ENCODE data around the gene TMEM11.

TMEM11 gene

GRCh38 chr17:21183468-21183867 lies 30.5 kb downstream of the TMEM11 start:
- peaks cover 2% of the 10 kb centered on the region for H3K36me3 ChIP-seq (ENCODE audit: control insufficient read depth, insufficient read depth, low read length)

GRCh38 chr17:21177854-21178600 lies 35.9 kb downstream of the TMEM11 start:
- Histone ChIP-seq H2BK5ac (ENCODE audit: low read length) (no peak overlapping the region), H3K9ac (ENCODE audit: low read length) (no peak overlapping the region), H2AK5ac (ENCODE audit: low read length) (no peak overlapping the region), H3K18ac (ENCODE audit: low read length) (no peak overlapping the region), H3K79me2 (ENCODE audit: control insufficient read depth, insufficient read depth, low read length) (no peaks in the 10 kb centered on the region), H3K27ac (ENCODE audit: low read depth, low read length) (no peak overlapping the region), H4K8ac (ENCODE audit: low read depth, low read length) (no peak overlapping the region), H2BK15ac (replicated peaks; ENCODE audit: low read depth) (no peak overlapping the region), H3K23ac (ENCODE audit: low read length) (no peak overlapping the region), H3K79me1 (ENCODE audit: low read length) (no peaks in the 10 kb centered on the region), H3K4me2 (ENCODE audit: low read length) (no peak overlapping the region), H3K27me3 (ENCODE audit: insufficient read depth, low read length, poor library complexity) (no peaks in the 10 kb centered on the region), H3K4me3 (ENCODE audit: low read length) (no peak overlapping the region), H3K4me1 (ENCODE audit: control insufficient read depth, low read depth, low read length) (no peaks in the 10 kb centered on the region), H3K4ac (ENCODE audit: low read depth, low read length) (no peak overlapping the region), H4K5ac (ENCODE audit: low read length) (no peak overlapping the region), H3K36me3 (ENCODE audit: control insufficient read depth, insufficient read depth, low read length) (no peaks in the 10 kb centered on the region), H2BK120ac (ENCODE audit: low read depth, low read length) (no peak overlapping the region), H3K56ac (ENCODE audit: low read length) (no peak overlapping the region)
- no CpG with 5 or more reads among the region's 13 CpGs for WGBS (ENCODE audit: extremely low coverage, insufficient coverage, low lambda C conversion rate)
- no peak for DNase-seq

More at GRCh38 chr17:21183468-21183867, 30.5 kb downstream of the TMEM11 start:
- no peak overlapping the region for H3K9ac ChIP-seq (ENCODE audit: low read length)
- no peak overlapping the region for H2BK15ac ChIP-seq (replicated peaks; ENCODE audit: low read depth)
- no peak overlapping the region for H2AK5ac ChIP-seq (ENCODE audit: low read length)
- H3K79me2 ChIP-seq (ENCODE audit: control insufficient read depth, insufficient read depth, low read length): no peaks in the 10 kb centered on the region
- H4K5ac ChIP-seq (ENCODE audit: low read length): no peak overlapping the region
- H3K23ac ChIP-seq (ENCODE audit: low read length): no peak overlapping the region
- no CpG with 5 or more reads among the region's 5 CpGs for WGBS (ENCODE audit: extremely low coverage, insufficient coverage, low lambda C conversion rate)
- H2BK5ac ChIP-seq (ENCODE audit: low read length): no peak overlapping the region
- H4K8ac ChIP-seq (ENCODE audit: low read depth, low read length): no peak overlapping the region
- no peak overlapping the region for H2BK120ac ChIP-seq (ENCODE audit: low read depth, low read length)
- no peak overlapping the region for H3K4me3 ChIP-seq (ENCODE audit: low read length)
- H3K56ac ChIP-seq (ENCODE audit: low read length): no peak overlapping the region
- DNase-seq: no peak
- H3K4me2 ChIP-seq (ENCODE audit: low read length): no peak overlapping the region
- H3K4me1 ChIP-seq (ENCODE audit: control insufficient read depth, low read depth, low read length): no peaks in the 10 kb centered on the region
- no peak overlapping the region for H3K27ac ChIP-seq (ENCODE audit: low read depth, low read length)
- no peaks in the 10 kb centered on the region for H3K27me3 ChIP-seq (ENCODE audit: insufficient read depth, low read length, poor library complexity)
- peaks cover 1% of the 10 kb centered on the region for H3K79me1 ChIP-seq (ENCODE audit: low read length)
- no peak overlapping the region for H3K4ac ChIP-seq (ENCODE audit: low read depth, low read length)
- no peak overlapping the region for H3K18ac ChIP-seq (ENCODE audit: low read length)

GRCh38 chr17:21177401-21177800 lies 36.6 kb downstream of the TMEM11 start:
- Histone ChIP-seq H2BK5ac (ENCODE audit: low read length) (no peak overlapping the region), H3K79me1 (ENCODE audit: low read length) (no peaks in the 10 kb centered on the region), H3K4me3 (ENCODE audit: low read length) (no peak overlapping the region), H3K79me2 (ENCODE audit: control insufficient read depth, insufficient read depth, low read length) (no peaks in the 10 kb centered on the region), H2AK5ac (ENCODE audit: low read length) (no peak overlapping the region), H4K5ac (ENCODE audit: low read length) (no peak overlapping the region), H2BK120ac (ENCODE audit: low read depth, low read length) (no peak overlapping the region), H3K27ac (ENCODE audit: low read depth, low read length) (no peak overlapping the region), H3K4ac (ENCODE audit: low read depth, low read length) (no peak overlapping the region), H4K8ac (ENCODE audit: low read depth, low read length) (no peak overlapping the region), H3K4me2 (ENCODE audit: low read length) (no peak overlapping the region), H2BK15ac (replicated peaks; ENCODE audit: low read depth) (no peak overlapping the region), H3K56ac (ENCODE audit: low read length) (no peak overlapping the region), H3K36me3 (ENCODE audit: control insufficient read depth, insufficient read depth, low read length) (no peaks in the 10 kb centered on the region), H3K18ac (ENCODE audit: low read length) (no peak overlapping the region), H3K4me1 (ENCODE audit: control insufficient read depth, low read depth, low read length) (no peaks in the 10 kb centered on the region), H3K23ac (ENCODE audit: low read length) (no peak overlapping the region), H3K27me3 (ENCODE audit: insufficient read depth, low read length, poor library complexity) (no peaks in the 10 kb centered on the region), H3K9ac (ENCODE audit: low read length) (no peak overlapping the region)
- WGBS (ENCODE audit: extremely low coverage, insufficient coverage, low lambda C conversion rate): no CpG with 5 or more reads among the region's 8 CpGs
- no peak for DNase-seq

GRCh38 chr17:21176773-21177395 lies 37.1 kb downstream of the TMEM11 start:
- Histone ChIP-seq H3K27me3 (ENCODE audit: insufficient read depth, low read length, poor library complexity) (no peaks in the 10 kb centered on the region), H2BK5ac (ENCODE audit: low read length) (no peak overlapping the region), H3K4me3 (ENCODE audit: low read length) (no peak overlapping the region), H3K9ac (ENCODE audit: low read length) (no peak overlapping the region), H3K4ac (ENCODE audit: low read depth, low read length) (no peak overlapping the region), H4K8ac (ENCODE audit: low read depth, low read length) (no peak overlapping the region), H3K56ac (ENCODE audit: low read length) (no peak overlapping the region), H2AK5ac (ENCODE audit: low read length) (no peak overlapping the region), H3K4me2 (ENCODE audit: low read length) (no peak overlapping the region), H3K23ac (ENCODE audit: low read length) (no peak overlapping the region), H2BK120ac (ENCODE audit: low read depth, low read length) (no peak overlapping the region), H3K79me1 (ENCODE audit: low read length) (no peaks in the 10 kb centered on the region), H3K79me2 (ENCODE audit: control insufficient read depth, insufficient read depth, low read length) (no peaks in the 10 kb centered on the region), H3K18ac (ENCODE audit: low read length) (no peak overlapping the region), H3K36me3 (ENCODE audit: control insufficient read depth, insufficient read depth, low read length) (no peaks in the 10 kb centered on the region), H2BK15ac (replicated peaks; ENCODE audit: low read depth) (no peak overlapping the region), H3K4me1 (ENCODE audit: control insufficient read depth, low read depth, low read length) (no peaks in the 10 kb centered on the region), H4K5ac (ENCODE audit: low read length) (no peak overlapping the region), H3K27ac (ENCODE audit: low read depth, low read length) (no peak overlapping the region)
- no CpG with 5 or more reads among the region's 12 CpGs for WGBS (ENCODE audit: extremely low coverage, insufficient coverage, low lambda C conversion rate)
- no peak for DNase-seq

GRCh38 chr17:21174713-21175112 lies 39.2 kb downstream of the TMEM11 start:
- WGBS (ENCODE audit: extremely low coverage, insufficient coverage, low lambda C conversion rate): no CpG with 5 or more reads among the region's 7 CpGs
- no peaks in the 10 kb centered on the region for H3K36me3 ChIP-seq (ENCODE audit: control insufficient read depth, insufficient read depth, low read length)
- H3K4me2 ChIP-seq (ENCODE audit: low read length): no peak overlapping the region
- H3K4ac ChIP-seq (ENCODE audit: low read depth, low read length): no peak overlapping the region
- no peak overlapping the region for H2BK120ac ChIP-seq (ENCODE audit: low read depth, low read length)
- H3K27me3 ChIP-seq (ENCODE audit: insufficient read depth, low read length, poor library complexity): no peaks in the 10 kb centered on the region
- H4K8ac ChIP-seq (ENCODE audit: low read depth, low read length): no peak overlapping the region
- no peak overlapping the region for H4K5ac ChIP-seq (ENCODE audit: low read length)
- no peak overlapping the region for H3K9ac ChIP-seq (ENCODE audit: low read length)
- H3K18ac ChIP-seq (ENCODE audit: low read length): no peak overlapping the region
- H2BK5ac ChIP-seq (ENCODE audit: low read length): no peak overlapping the region
- no peak overlapping the region for H3K4me3 ChIP-seq (ENCODE audit: low read length)
- no peak overlapping the region for H3K56ac ChIP-seq (ENCODE audit: low read length)
- H3K4me1 ChIP-seq (ENCODE audit: control insufficient read depth, low read depth, low read length): no peaks in the 10 kb centered on the region
- no peaks in the 10 kb centered on the region for H3K79me2 ChIP-seq (ENCODE audit: control insufficient read depth, insufficient read depth, low read length)
- H3K79me1 ChIP-seq (ENCODE audit: low read length): no peaks in the 10 kb centered on the region
- no peak overlapping the region for H2BK15ac ChIP-seq (replicated peaks; ENCODE audit: low read depth)
- DNase-seq: no peak
- H3K23ac ChIP-seq (ENCODE audit: low read length): no peak overlapping the region
- H3K27ac ChIP-seq (ENCODE audit: low read depth, low read length): no peak overlapping the region
- H2AK5ac ChIP-seq (ENCODE audit: low read length): no peak overlapping the region

Data from mesendoderm (in vitro differentiated cells).